ENCODE data around the gene XPNPEP1.

Gene XPNPEP1

GRCh38 chr10:109862738-109863137, 60.6 kb downstream of the XPNPEP1 start:
- no peak for DNase-seq (ENCODE audit: low read depth)

GRCh38 chr10:109862041-109862440, 61.3 kb downstream of the XPNPEP1 start:
- DNase-seq (ENCODE audit: low read depth) = no peak

- DNase-seq (ENCODE audit: low read depth) = no peak
These were observed 62.2 kb downstream of the XPNPEP1 start for GRCh38 chr10:109861081-109861480.

GRCh38 chr10:109859221-109859620, 64.1 kb downstream of the XPNPEP1 start:
- DNase-seq (ENCODE audit: low read depth) = no peak

GRCh38 chr10:109855746-109856145, 67.6 kb downstream of the XPNPEP1 start:
- no peak for DNase-seq (ENCODE audit: low read depth)

- DNase-seq (ENCODE audit: low read depth) = no peak
These were observed 69.4 kb downstream of the XPNPEP1 start for GRCh38 chr10:109853921-109854320.

- peak; percentile 16 for DNase-seq (ENCODE audit: low read depth)
These were observed 70.8 kb downstream of the XPNPEP1 start for GRCh38 chr10:109852475-109853037.

- no peak for DNase-seq (ENCODE audit: low read depth)
These were observed 71.5 kb downstream of the XPNPEP1 start for GRCh38 chr10:109851616-109852474.

- no peak for DNase-seq (ENCODE audit: low read depth)
These were observed 76.5 kb downstream of the XPNPEP1 start for GRCh38 chr10:109846832-109847231.

GRCh38 chr10:109845308-109845707, 78.0 kb downstream of the XPNPEP1 start:
- no peak for DNase-seq (ENCODE audit: low read depth)

GRCh38 chr10:109838592-109839244, 84.6 kb downstream of the XPNPEP1 start:
- DNase-seq (ENCODE audit: low read depth) = no peak

GRCh38 chr10:109837384-109837783, 85.9 kb downstream of the XPNPEP1 start:
- DNase-seq (ENCODE audit: low read depth) = no peak

- no peak for DNase-seq (ENCODE audit: low read depth)
These were observed 88.1 kb downstream of the XPNPEP1 start for GRCh38 chr10:109835257-109835656.

GRCh38 chr10:109831846-109832245, 91.5 kb downstream of the XPNPEP1 start:
- no peak for DNase-seq (ENCODE audit: low read depth)

- no peak for DNase-seq (ENCODE audit: low read depth)
These were observed 99.1 kb downstream of the XPNPEP1 start for GRCh38 chr10:109824206-109824605.

GRCh38 chr10:109823196-109823595, 100.1 kb downstream of the XPNPEP1 start:
- peak; percentile 2 for DNase-seq (ENCODE audit: low read depth)

GRCh38 chr10:109821672-109822071, 101.6 kb downstream of the XPNPEP1 start:
- no peak for DNase-seq (ENCODE audit: low read depth)

GRCh38 chr10:109820620-109821405, 102.5 kb downstream of the XPNPEP1 start:
- no peak for DNase-seq (ENCODE audit: low read depth)

GRCh38 chr10:109819807-109820206, 103.5 kb downstream of the XPNPEP1 start:
- DNase-seq (ENCODE audit: low read depth) = no peak
